Stomach (tissue), 9 donors: ENCODE results near the gene FBXO34. TPM values are rescaled to one million over a fixed set of nuclear protein-coding genes. Genes with fewer than 3 reads are reported as not detected.

Source experiments
- DNase-seq, 2 donors: peaks; one replicate each; pipeline versions ENCODE4 v3.0.0 to v3.0.0-alpha.2; 2013 to 2019
- H3K27ac ChIP-seq, 5 donors: fragments of 200-600 bp in 4 of 5; sonication (generic) in 4 of 5; one replicate each; pipeline ENCODE4 v1.5.1; 2013 to 2019; ENCODE audit warnings: mild to moderate bottlenecking in 1 of 5, moderate library complexity in 1 of 5
- H3K27me3 ChIP-seq, 3 donors: fragments of 200-600 bp; sonication (generic); one replicate each; pipeline ENCODE4 v1.5.1; 2017 to 2019; ENCODE audit warnings: mixed run types in 1 of 3
- H3K36me3 ChIP-seq, 4 donors: fragments of 200-600 bp; sonication (generic); 1 replicate in 3 of 4; 2 replicates in 1 of 4; pipeline ENCODE4 v1.5.1; 2016 to 2019
- H3K4me1 ChIP-seq, 4 donors: fragments of 200-600 bp; sonication (generic); one replicate each; pipeline ENCODE4 v1.5.1; 2016 to 2019
- H3K4me3 ChIP-seq, 4 donors: fragments of 200-600 bp; sonication (generic) in 3 of 4; one replicate each; pipeline ENCODE4 v1.5.1; 2016 to 2019; ENCODE audit warnings: mild to moderate bottlenecking in 1 of 4
- H3K9me3 ChIP-seq, 4 donors: fragments of 200-600 bp; sonication (generic); one replicate each; pipeline ENCODE4 v1.5.1; 2016 to 2019
- EP300 ChIP-seq: sonication (generic); formaldehyde crosslinking; IDR thresholded peaks from one replicate; pipeline ENCODE4 v1.6.1; 2017; ENCODE audit warnings: antibody characterized with exemption
- POLR2A ChIP-seq, 4 donors: fragments of 450-650 bp; IDR thresholded peaks; one replicate each; pipeline ENCODE4 v1.6.1; 2016; ENCODE audit warnings: antibody characterized with exemption in 4 of 4, control low read depth in 2 of 4, mild to moderate bottlenecking in 1 of 4, moderate library complexity in 1 of 4
- POLR2AphosphoS5 ChIP-seq, 3 donors: sonication (generic); formaldehyde crosslinking; IDR thresholded peaks; one replicate each; pipeline ENCODE4 v1.6.1; 2016; ENCODE audit warnings: antibody characterized with exemption in 3 of 3
- WGBS, 5 donors: extraction: QIAGEN DNeasy Blood & Tissue Kit in 3 of 5; methylation state at CpG; one replicate each; pipeline versions ENCODE4 v1.1.5 to v1.1.7; 2013 to 2018; 5-methylcytosine and 5-hydroxymethylcytosine counted together
- intact Hi-C: fragments of 100-400 bp; cut with DNase I; formaldehyde crosslinking; loops from one replicate; pipeline ENCODE4 v1.15.1; 2023; ENCODE audit warnings: low total_unique reads
- polyA plus RNA-seq, 3 donors: library from polyadenylated mRNA; stranded (reverse); fragments of 200-250 nt; gene quantifications; one replicate each; pipeline ENCODE4 v1.2.3, GENCODE V29; 2013
- total RNA-seq, 5 donors: library from RNA; depleted of rRNA; stranded (reverse); fragments of >200 nt; gene quantifications; one replicate each; pipeline versions ENCODE4 v1.1.0 to v1.2.3, GENCODE V29; 2014 to 2016
- TF ChIP-seq, protein P1 (sequence below), 7 experiments: fragments of 450-650 bp in 4 of 7; fragments of 200-600 bp in 3 of 7; sonication (generic) in 3 of 7; IDR thresholded peaks; one replicate each; pipeline ENCODE4 v1.5.1; 2016 to 2019; ENCODE audit warnings: antibody characterized with exemption in 7 of 7, control low read depth in 2 of 7, mild to moderate bottlenecking in 1 of 7
- donor health status: healthy with polysubstance abuse.
- donor health status: Bipolar disorder and iron deficiency.
- donor health status: healthy.

The FBXO34 gene
- total and polyA plus RNA-seq, 8 donors: 6.7 to 55.0 (median 27.2) TPM

DNA sequence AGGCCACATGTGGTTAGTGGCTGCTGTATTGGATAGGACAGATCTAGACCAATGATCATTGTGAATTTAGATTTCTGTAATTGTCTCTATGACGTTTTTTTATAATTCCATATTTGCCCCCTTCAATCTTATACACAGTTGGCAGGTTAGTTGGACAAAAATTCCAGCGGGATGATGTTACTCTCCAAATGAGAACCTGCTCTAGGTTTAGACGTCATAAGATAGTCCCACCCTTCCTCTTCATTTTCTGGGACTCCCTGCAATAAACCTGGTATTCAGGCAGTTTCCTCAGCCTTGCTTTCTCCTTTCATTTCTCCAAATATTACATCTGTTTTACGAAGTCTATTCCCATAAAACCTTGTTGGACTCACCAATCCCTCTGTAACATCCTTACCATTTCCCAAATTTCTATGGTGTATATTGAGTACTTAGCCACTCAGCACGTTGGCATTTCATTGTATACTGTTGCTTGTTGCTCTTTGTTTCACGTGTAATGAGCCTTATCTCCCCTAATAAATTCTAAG is 10.2 kb downstream of the FBXO34 start:
- intact Hi-C loops: no loop called here
- Histone ChIP-seq H3K27me3 (no peaks in the 10 kb centered on the region), H3K4me3 (no peak overlapping the region), H3K36me3 (peaks cover 0 to 12% (median 0%) of the 10 kb centered on the region in 4 donors), H3K9me3 (no peaks in the 10 kb centered on the region), H3K4me1 (peaks cover 25 to 59% (median 45%) of the 10 kb centered on the region in 4 donors), H3K27ac (no peak overlapping the region)
- DNase-seq: no peak
- 67 to 79% (median 72%) methylated on average over 6 of the region's 6 CpGs for WGBS, 5 donors
- TF ChIP-seq POLR2A (IDR thresholded peaks at IDR 0.05): no peak
- no peak for TF ChIP-seq EP300
- TF ChIP-seq POLR2AphosphoS5 (IDR thresholded peaks at IDR 0.05): no peak
- TF ChIP-seq, protein P1, sequence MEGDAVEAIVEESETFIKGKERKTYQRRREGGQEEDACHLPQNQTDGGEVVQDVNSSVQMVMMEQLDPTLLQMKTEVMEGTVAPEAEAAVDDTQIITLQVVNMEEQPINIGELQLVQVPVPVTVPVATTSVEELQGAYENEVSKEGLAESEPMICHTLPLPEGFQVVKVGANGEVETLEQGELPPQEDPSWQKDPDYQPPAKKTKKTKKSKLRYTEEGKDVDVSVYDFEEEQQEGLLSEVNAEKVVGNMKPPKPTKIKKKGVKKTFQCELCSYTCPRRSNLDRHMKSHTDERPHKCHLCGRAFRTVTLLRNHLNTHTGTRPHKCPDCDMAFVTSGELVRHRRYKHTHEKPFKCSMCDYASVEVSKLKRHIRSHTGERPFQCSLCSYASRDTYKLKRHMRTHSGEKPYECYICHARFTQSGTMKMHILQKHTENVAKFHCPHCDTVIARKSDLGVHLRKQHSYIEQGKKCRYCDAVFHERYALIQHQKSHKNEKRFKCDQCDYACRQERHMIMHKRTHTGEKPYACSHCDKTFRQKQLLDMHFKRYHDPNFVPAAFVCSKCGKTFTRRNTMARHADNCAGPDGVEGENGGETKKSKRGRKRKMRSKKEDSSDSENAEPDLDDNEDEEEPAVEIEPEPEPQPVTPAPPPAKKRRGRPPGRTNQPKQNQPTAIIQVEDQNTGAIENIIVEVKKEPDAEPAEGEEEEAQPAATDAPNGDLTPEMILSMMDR (IDR thresholded peaks at IDR 0.05): no peak

DNA sequence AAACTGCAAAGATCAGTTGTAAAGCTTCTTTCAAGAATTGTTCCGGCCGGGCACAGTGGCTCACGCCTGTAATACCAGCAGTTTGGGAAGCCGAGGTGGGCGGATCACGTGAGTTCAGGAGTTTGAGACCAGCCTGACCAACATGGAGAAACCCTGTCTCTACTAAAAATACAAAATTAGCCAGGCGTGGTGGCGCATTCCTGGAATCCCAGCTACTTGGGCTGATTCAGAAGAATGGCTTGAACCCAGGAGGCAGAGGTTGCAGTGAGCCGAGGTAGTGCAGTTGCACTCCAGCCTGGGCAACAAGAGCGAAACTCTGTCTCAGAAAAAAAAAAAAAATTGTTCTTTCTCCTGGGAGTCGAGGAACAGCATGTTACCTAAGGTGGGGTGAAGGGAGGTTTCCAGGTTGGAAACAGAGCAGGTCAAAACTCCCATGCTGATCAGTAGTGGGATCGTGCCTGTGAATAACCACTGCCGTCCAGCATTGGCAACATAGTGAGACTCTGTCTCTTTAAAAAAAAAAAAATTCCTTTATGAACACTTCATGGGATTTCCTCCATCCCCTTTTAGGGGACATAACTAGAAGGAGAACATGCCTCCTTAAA is 13.9 kb downstream of the FBXO34 start:
- no peaks in the 10 kb centered on the region for H3K27me3 ChIP-seq
- H3K27ac ChIP-seq: no peak overlapping the region
- intact Hi-C loops: no loop called here
- no peak for DNase-seq
- peaks cover 7 to 62% (median 29%) of the 10 kb centered on the region in 4 donors for H3K4me1 ChIP-seq
- H3K4me3 ChIP-seq: no peak overlapping the region
- TF ChIP-seq POLR2A (IDR thresholded peaks at IDR 0.05) (no peak), POLR2AphosphoS5 (IDR thresholded peaks at IDR 0.05) (no peak), EP300 (no peak)
- TF ChIP-seq, protein P1 (IDR thresholded peaks at IDR 0.05): no peak
- no peaks in the 10 kb centered on the region for H3K9me3 ChIP-seq
- peaks cover 0 to 6% (median 0%) of the 10 kb centered on the region in 4 donors for H3K36me3 ChIP-seq
- 73 to 89% (median 83%) methylated on average over 13 of the region's 13 CpGs for WGBS, 5 donors

DNA sequence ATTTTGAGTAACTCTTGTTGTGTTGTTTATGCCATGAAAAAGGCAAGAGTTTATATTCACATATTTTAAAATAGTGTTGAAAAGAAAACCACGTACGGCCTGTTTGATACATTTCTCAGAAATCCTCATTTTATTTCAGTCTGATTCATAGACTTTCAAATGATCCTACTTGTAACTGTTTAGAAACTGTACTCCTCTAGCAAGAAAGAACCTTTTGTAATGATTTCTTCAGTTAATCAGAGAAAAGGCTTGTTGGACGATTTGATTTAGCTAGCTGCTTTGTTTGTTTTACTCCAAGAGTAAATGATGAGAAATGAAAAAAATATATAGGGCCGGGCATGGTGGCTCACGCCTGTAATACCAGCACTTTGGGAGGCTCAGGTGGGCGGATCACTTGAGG is 17.2 kb downstream of the FBXO34 start:
- Histone ChIP-seq H3K4me3 (no peak overlapping the region), H3K27ac (no peak overlapping the region), H3K4me1 (peaks cover 7 to 56% (median 24%) of the 10 kb centered on the region in 4 donors), H3K27me3 (no peaks in the 10 kb centered on the region), H3K36me3 (no peaks in the 10 kb centered on the region), H3K9me3 (no peaks in the 10 kb centered on the region)
- DNase-seq: no peak
- intact Hi-C loops: no loop called here
- TF ChIP-seq POLR2AphosphoS5 (IDR thresholded peaks at IDR 0.05) (no peak), POLR2A (IDR thresholded peaks at IDR 0.05) (no peak)
- WGBS, 5 donors: 42 to 59% (median 56%) methylated on average over 6 of the region's 6 CpGs

DNA sequence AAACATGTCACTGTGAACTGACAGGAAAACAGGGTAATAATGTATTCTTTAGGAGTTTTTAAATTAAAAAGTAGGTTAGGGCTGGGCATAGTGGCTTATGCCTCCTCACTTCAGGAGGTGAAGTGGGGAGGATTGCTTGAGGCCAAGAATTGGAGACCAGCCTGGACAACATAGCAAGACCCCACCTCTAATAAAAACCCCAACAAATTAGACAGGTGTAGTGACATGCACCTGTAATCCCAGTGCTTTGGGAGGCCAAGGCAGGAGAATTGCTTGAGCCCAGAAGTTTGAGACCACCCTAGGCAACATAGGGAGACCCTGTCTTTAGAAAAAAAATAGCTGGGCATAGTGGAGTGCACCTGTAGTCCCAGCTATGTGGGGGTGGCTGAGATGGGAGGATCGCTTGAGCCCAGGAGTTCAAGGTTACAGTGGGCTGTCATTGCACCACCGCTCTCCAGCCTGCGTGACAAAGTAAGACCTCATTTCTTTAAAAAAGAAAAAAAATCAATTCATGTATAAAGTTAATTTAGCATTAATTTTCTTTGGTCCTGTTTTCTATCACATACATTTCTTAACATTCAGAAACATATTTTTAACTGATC is 20.4 kb downstream of the FBXO34 start:
- intact Hi-C loops: no loop called here
- H3K4me3 ChIP-seq: no peak overlapping the region
- H3K4me1 ChIP-seq: peaks cover 0 to 45% (median 14%) of the 10 kb centered on the region in 4 donors
- H3K36me3 ChIP-seq: no peaks in the 10 kb centered on the region
- no peak overlapping the region for H3K27ac ChIP-seq
- H3K9me3 ChIP-seq: no peaks in the 10 kb centered on the region
- WGBS, 5 donors: 89 to 99% (median 97%) methylated on average over 3 of the region's 3 CpGs
- DNase-seq: no peak
- H3K27me3 ChIP-seq: no peaks in the 10 kb centered on the region
- TF ChIP-seq, protein P1 (IDR thresholded peaks at IDR 0.05): no peak
- TF ChIP-seq POLR2AphosphoS5 (IDR thresholded peaks at IDR 0.05): no peak
- TF ChIP-seq POLR2A (IDR thresholded peaks at IDR 0.05): no peak
- TF ChIP-seq EP300: no peak
